ENCODE data around the gene PRR20B. TPM values are rescaled to one million over a fixed set of nuclear protein-coding genes. Genes with fewer than 3 reads are reported as not detected.
"Not testable (repeated sequence)": the region's sequence is repeated elsewhere in the genome, so short reads cannot be mapped to it uniquely, and the experiment has no call there.

Gene PRR20B
- total and polyA plus RNA-seq, 8 donors, result not detected

- intact Hi-C loops (cut with DNase I), result no loop called here
- ATAC-seq (no peak), DNase-seq (no peak)
- H3K9me3 ChIP-seq, result no peaks in the 10 kb centered on the region
- H3K27me3 ChIP-seq, result no peaks in the 10 kb centered on the region
- no peak overlapping the region for H3K27ac ChIP-seq
- no peak overlapping the region for H3K4me3 ChIP-seq
- no peaks in the 10 kb centered on the region for H3K4me1 ChIP-seq
- no peak for TF ChIP-seq CTCF (IDR thresholded peaks at IDR 0.05)
- H3K36me3 ChIP-seq, result no peaks in the 10 kb centered on the region
Observed at GRCh38 chr13:57138988-57139387, 8.3 kb upstream of the PRR20B start.

GRCh38 chr13:57139781-57140180, 7.5 kb upstream of the PRR20B start:
- H3K4me3 ChIP-seq; H3K9me3 ChIP-seq; H3K4me1 ChIP-seq; intact Hi-C loops (cut with DNase I); DNase-seq; H3K27me3 ChIP-seq; H3K36me3 ChIP-seq; ATAC-seq; H3K27ac ChIP-seq: not testable (repeated sequence)

- H3K4me3 ChIP-seq; H3K4me1 ChIP-seq; ATAC-seq; DNase-seq; intact Hi-C loops (cut with DNase I); H3K9me3 ChIP-seq; H3K27ac ChIP-seq; H3K27me3 ChIP-seq; H3K36me3 ChIP-seq: not testable (repeated sequence)
Observed at GRCh38 chr13:57140235-57140968, 6.9 kb upstream of the PRR20B start, which contains the start of gene PRR20A. PRR20A (plus strand) TSS chr13:57140918; CDS start chr13:57141305, 387 bp downstream.

GRCh38 chr13:57148106-57148505, 818 bp downstream of the PRR20B start:
- intact Hi-C loops (cut with DNase I); ATAC-seq; H3K9me3 ChIP-seq: not testable (repeated sequence)

GRCh38 chr13:57153761-57154160, 6.5 kb downstream of the PRR20B start, which contains the start of gene PRR20C:
PRR20C (plus strand) TSS chr13:57154061; CDS start chr13:57154448, 387 bp downstream.
- H3K36me3 ChIP-seq; ATAC-seq; H3K27ac ChIP-seq; H3K9me3 ChIP-seq; H3K4me3 ChIP-seq; DNase-seq; intact Hi-C loops (cut with DNase I); H3K27me3 ChIP-seq; H3K4me1 ChIP-seq: not testable (repeated sequence)

More at GRCh38 chr13:57148106-57148505, 818 bp downstream of the PRR20B start:
- not testable (repeated sequence) for H3K27ac ChIP-seq, H3K4me1 ChIP-seq, DNase-seq, H3K27me3 ChIP-seq, H3K4me3 ChIP-seq, H3K36me3 ChIP-seq

GRCh38 chr13:57160332-57160731, 13.0 kb downstream of the PRR20B start, which contains the start of gene PRR20D:
PRR20D (plus strand) TSS chr13:57160632; CDS start chr13:57161019, 387 bp downstream.
- H3K4me1 ChIP-seq; H3K9me3 ChIP-seq; intact Hi-C loops (cut with DNase I); ATAC-seq; H3K27ac ChIP-seq; H3K36me3 ChIP-seq; H3K27me3 ChIP-seq; DNase-seq; H3K4me3 ChIP-seq: not testable (repeated sequence)

- H3K36me3 ChIP-seq; DNase-seq; H3K27ac ChIP-seq; ATAC-seq; H3K9me3 ChIP-seq; H3K4me1 ChIP-seq; H3K4me3 ChIP-seq; intact Hi-C loops (cut with DNase I); H3K27me3 ChIP-seq: not testable (repeated sequence)
Observed at GRCh38 chr13:57166897-57167296, 19.6 kb downstream of the PRR20B start, which contains the start of gene PRR20E. PRR20E (plus strand) TSS chr13:57167197; CDS start chr13:57167584, 387 bp downstream.

- Histone ChIP-seq H3K9me3 (no peaks in the 10 kb centered on the region), H3K4me3 (no peak overlapping the region), H3K4me1 (no peaks in the 10 kb centered on the region), H3K36me3 (no peaks in the 10 kb centered on the region), H3K27ac (no peak overlapping the region), H3K27me3 (no peaks in the 10 kb centered on the region)
- intact Hi-C loops (cut with DNase I), result no loop called here
- DNase-seq (no peak), ATAC-seq (no peak)
- TF ChIP-seq CTCF (IDR thresholded peaks at IDR 0.05), result no peak
Observed at GRCh38 chr13:57191667-57192066, 44.4 kb downstream of the PRR20B start.

Other genes with a start within 250 kb of the PRR20B start
- gene PRR20A, start 6.6 kb upstream of the PRR20B start, total RNA-seq, result not detected
- not detected for gene PRR20A, start 6.6 kb upstream of the PRR20B start, polyA plus RNA-seq (ENCODE audit: insufficient read length in 6 of 6)
- not detected for gene PRR20C, start 6.6 kb downstream of the PRR20B start, total RNA-seq
- not detected for gene PRR20C, start 6.6 kb downstream of the PRR20B start, polyA plus RNA-seq (ENCODE audit: insufficient read length in 6 of 6)
- gene PRR20D, start 13.1 kb downstream of the PRR20B start, total RNA-seq, result not detected
- gene PRR20D, start 13.1 kb downstream of the PRR20B start, polyA plus RNA-seq (ENCODE audit: insufficient read length in 6 of 6), result not detected
- gene PRR20E, start 19.7 kb downstream of the PRR20B start, total RNA-seq, result not detected
- not detected for gene PRR20E, start 19.7 kb downstream of the PRR20B start, polyA plus RNA-seq (ENCODE audit: insufficient read length in 6 of 6)

Data from left lung (tissue), 10 donors.